NCI-H146 (cell line): ENCODE results near the gene SPATS1.

Source experiments
- DNase-seq: peaks from one replicate; lab custom pipeline; 2025; lab: John Stamatoyannopoulos, UW

The SPATS1 gene

GRCh38 chr6:44387346-44388134 is 45.1 kb downstream of the SPATS1 start, which contains the start of gene CDC5L:
CDC5L (plus strand) TSS chr6:44387706; CDS start chr6:44387824, 118 bp downstream.
- DNase-seq: peak; percentile 100

DNA sequence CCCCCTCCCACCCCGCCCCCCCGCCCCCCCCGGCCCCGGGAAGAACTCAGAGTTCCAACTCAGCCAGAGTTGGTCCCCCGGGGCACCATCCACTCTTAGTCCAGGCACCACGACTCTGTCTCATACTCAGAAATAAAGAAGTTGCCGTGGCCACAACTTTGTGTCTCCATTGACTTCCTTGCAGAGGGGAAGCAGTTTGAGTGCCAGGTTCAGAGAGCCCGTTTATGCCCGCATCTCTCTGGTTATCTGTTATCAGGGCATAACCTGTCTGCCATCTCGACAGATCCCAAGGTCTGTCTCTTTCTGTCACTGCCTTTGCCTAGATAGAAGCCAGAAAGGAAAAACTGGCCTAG is 45.7 kb downstream of the SPATS1 start:
- DNase-seq: no peak

GRCh38 chr6:44388887-44389286 is 46.4 kb downstream of the SPATS1 start:
- DNase-seq: no peak

GRCh38 chr6:44390158-44390683 is 47.8 kb downstream of the SPATS1 start:
- DNase-seq: no peak
